Measurements from ENCODE around the gene CDC42BPA. TPM values are rescaled to one million over a fixed set of nuclear protein-coding genes. Genes with fewer than 3 reads are reported as not detected.
"Not testable (repeated sequence)": the region's sequence is repeated elsewhere in the genome, so short reads cannot be mapped to it uniquely, and the experiment has no call there.

Gene CDC42BPA
- total RNA-seq, 2 experiments from 2014 or later, result 1.8 to 2.1 TPM

DNA sequence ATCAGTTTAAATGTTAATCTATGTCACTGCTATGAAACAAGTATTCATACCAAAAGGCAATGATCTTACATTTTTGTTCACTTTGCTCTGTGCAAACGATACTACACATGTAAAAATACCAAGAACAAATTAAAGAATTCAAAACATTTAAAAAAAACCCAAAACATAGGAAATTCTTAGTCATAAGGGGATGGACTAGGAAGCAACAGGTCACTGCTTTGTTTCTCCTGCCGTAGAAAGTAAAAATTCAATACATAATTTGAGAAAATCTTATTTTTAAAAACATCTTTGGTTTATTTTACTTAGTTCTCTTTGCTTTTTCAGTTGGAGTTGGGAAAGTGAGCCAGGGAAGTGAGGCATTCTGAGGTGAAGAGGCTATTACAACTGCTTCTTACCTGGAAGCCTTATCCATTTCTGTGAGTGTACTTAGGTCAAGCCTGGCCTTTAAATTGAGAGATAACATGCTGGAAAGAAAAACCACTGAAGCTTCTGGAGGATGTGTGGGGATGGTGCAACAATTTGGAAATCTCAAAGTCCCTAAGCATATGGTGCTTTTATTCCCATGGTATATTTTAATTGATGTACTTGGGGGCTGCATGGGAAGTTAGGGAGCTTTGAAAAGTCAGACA is 183.5 kb downstream of the CDC42BPA start:
- no peak for DNase-seq
- no peak for ATAC-seq
- ChIA-PET CTCF (interaction anchor here (0.8 kb wide), 1 partner anchor 132 kb away, joined by 3 read pairs; no protein-coding TSS in a partner anchor), POLR2A (no interaction called here)
- TF ChIP-seq, protein P1, sequence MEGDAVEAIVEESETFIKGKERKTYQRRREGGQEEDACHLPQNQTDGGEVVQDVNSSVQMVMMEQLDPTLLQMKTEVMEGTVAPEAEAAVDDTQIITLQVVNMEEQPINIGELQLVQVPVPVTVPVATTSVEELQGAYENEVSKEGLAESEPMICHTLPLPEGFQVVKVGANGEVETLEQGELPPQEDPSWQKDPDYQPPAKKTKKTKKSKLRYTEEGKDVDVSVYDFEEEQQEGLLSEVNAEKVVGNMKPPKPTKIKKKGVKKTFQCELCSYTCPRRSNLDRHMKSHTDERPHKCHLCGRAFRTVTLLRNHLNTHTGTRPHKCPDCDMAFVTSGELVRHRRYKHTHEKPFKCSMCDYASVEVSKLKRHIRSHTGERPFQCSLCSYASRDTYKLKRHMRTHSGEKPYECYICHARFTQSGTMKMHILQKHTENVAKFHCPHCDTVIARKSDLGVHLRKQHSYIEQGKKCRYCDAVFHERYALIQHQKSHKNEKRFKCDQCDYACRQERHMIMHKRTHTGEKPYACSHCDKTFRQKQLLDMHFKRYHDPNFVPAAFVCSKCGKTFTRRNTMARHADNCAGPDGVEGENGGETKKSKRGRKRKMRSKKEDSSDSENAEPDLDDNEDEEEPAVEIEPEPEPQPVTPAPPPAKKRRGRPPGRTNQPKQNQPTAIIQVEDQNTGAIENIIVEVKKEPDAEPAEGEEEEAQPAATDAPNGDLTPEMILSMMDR (IDR thresholded peaks at IDR 0.05), result no peak
- no peaks in the 10 kb centered on the region for H3K36me3 Mint-ChIP-seq (ENCODE audit: low read depth)
- H3K4me3 Mint-ChIP-seq, result no peak overlapping the region
- no peak overlapping the region for H3K27ac Mint-ChIP-seq
- H3K9me3 Mint-ChIP-seq, result no peaks in the 10 kb centered on the region
- intact Hi-C loops (cut with micrococcal nuclease), result no loop called here
- H3K4me1 Mint-ChIP-seq (ENCODE audit: low read depth), result no peaks in the 10 kb centered on the region
- H3K27me3 Mint-ChIP-seq, result peaks cover 5% of the 10 kb centered on the region

DNA sequence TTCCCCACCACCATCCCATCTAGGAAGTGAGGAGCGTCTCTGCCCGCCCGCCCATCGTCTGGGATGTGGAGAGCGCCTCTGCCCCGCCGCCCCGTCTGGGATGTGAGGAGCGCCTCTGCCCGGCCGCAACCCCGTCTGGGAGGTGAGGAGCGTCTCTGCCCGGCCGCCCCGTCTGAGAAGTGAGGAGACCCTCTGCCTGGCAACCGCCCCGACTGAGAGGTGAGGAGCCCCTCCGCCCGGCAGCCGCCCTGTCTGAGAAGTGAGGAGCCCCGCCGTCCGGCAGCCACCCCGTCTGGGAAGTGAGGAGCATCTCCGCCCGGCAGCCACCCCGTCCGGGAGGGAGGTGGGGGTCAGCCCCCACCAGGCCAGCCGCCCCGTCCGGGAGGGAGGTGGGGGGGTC is 185.6 kb downstream of the CDC42BPA start:
- H3K27me3 Mint-ChIP-seq; H3K27ac Mint-ChIP-seq; H3K4me1 Mint-ChIP-seq (ENCODE audit: low read depth); DNase-seq; CTCF ChIA-PET; H3K9me3 Mint-ChIP-seq; H3K36me3 Mint-ChIP-seq (ENCODE audit: low read depth); ATAC-seq; POLR2A ChIA-PET; H3K4me3 Mint-ChIP-seq; intact Hi-C loops (cut with micrococcal nuclease): not testable (repeated sequence)

DNA sequence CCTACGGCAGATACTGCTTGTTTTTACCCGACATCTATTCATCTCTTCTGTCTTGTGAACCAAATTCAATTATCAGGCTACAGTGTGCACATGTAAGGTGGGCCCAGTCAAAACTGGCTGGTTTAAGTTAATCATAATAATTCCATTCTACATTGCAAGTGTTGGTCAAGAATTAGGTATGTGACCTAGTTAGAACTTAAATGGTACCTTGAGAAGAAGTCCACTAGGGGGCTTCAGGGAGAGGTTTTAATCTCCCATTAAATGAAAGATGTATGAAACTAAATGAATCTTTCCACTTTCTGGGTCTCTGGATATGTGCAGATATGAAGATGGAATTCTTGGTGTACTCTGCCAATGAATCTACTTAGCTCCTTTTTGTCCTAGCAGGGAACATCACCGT is 187.1 kb downstream of the CDC42BPA start:
- POLR2A ChIA-PET, result no interaction called here

DNA sequence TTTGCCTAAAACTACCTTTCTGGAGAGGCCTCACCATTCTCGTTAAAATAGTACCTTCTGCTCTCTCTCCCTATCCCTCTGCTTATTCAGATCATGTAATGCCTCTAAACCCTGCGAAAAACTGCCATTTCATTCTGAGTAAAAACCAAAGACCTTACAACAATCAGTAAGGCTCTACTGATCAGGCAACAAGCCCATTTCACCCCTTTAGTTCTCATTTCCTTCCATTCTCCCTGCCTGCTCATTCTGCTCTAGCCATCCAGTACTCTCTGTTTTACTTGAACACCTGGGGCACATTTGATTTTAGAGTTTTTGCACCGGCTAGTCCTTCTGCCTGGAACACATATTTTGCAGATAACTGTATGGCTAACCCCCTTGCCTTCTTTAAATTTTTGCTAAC is 190.4 kb downstream of the CDC42BPA start:
- Mint-ChIP-seq H3K4me1 (ENCODE audit: low read depth) (no peaks in the 10 kb centered on the region), H3K27ac (no peak overlapping the region), H3K4me3 (no peak overlapping the region), H3K36me3 (ENCODE audit: low read depth) (no peaks in the 10 kb centered on the region), H3K27me3 (no peaks in the 10 kb centered on the region), H3K9me3 (no peaks in the 10 kb centered on the region)
- TF ChIP-seq, protein P1 (IDR thresholded peaks at IDR 0.05), result no peak
- ChIA-PET CTCF (no interaction called here), POLR2A (no interaction called here)
- intact Hi-C loops (cut with micrococcal nuclease), result no loop called here
- DNase-seq (no peak), ATAC-seq (no peak)

More for the DNA sequence above, 187.1 kb downstream of the CDC42BPA start:
- Mint-ChIP-seq H3K27me3 (peaks cover 5% of the 10 kb centered on the region), H3K4me3 (no peak overlapping the region), H3K4me1 (ENCODE audit: low read depth) (no peaks in the 10 kb centered on the region), H3K9me3 (no peaks in the 10 kb centered on the region), H3K36me3 (ENCODE audit: low read depth) (no peaks in the 10 kb centered on the region), H3K27ac (no peak overlapping the region)
- ATAC-seq (no peak), DNase-seq (no peak)
- TF ChIP-seq, protein P1 (IDR thresholded peaks at IDR 0.05), result peak; percentile 54
- CTCF ChIA-PET, result interaction anchor here (0.7 to 1.4 kb wide), 4 partner anchors 14 to 66 kb away, joined by 3 to 4 read pairs (median 4); no protein-coding TSS in a partner anchor
- intact Hi-C loops (cut with micrococcal nuclease), result no loop called here

DNA sequence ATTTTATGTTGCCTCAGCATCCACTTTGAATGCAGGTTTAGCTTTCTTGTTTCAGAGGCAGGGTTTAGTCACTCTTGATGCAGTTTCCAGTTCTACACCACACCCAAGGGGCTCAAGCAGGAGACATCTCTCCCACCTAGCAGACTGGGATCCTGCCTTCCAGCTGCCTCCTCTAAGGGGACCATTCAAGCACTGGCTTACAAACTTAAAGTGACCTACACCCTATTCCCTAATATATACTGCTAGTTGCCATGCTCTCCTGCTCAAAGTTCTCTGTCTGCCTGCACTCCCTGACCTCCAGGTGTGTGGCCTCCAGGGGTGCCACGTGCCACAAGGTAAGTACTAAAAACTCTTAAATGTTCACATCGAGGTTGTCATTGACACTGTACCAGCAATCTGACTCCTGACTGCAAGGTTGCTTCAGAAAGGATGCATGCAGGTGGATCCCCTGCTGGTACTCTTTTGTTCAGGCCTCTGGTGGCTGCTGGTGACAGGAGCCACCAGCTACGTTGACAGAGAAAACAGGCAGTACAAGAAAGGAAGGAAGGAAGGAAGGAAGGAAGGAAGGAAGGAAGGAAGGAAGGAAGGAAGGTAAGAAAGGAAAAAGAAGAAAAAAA is 192.3 kb downstream of the CDC42BPA start:
- DNase-seq (no peak), ATAC-seq (no peak)
- intact Hi-C loops (cut with micrococcal nuclease), result no loop called here
- Mint-ChIP-seq H3K27me3 (no peaks in the 10 kb centered on the region), H3K27ac (no peak overlapping the region), H3K4me1 (ENCODE audit: low read depth) (no peaks in the 10 kb centered on the region), H3K4me3 (no peak overlapping the region), H3K9me3 (no peaks in the 10 kb centered on the region), H3K36me3 (ENCODE audit: low read depth) (no peaks in the 10 kb centered on the region)
- TF ChIP-seq, protein P1 (IDR thresholded peaks at IDR 0.05), result no peak
- ChIA-PET CTCF (interaction anchor here (1.1 kb wide), 1 partner anchor 500 kb away, joined by 3 read pairs; no protein-coding TSS in a partner anchor), POLR2A (no interaction called here)

Measured in activated CD8-positive, alpha-beta T cell treated with anti-CD3 and anti-CD28 coated beads for 36 hours (primary cell).